Breast epithelium (tissue), 3 donors: ENCODE measurements around the gene CEP20.

Source experiments
- CTCF ChIP-seq, 3 donors: fragments of 450-650 bp; IDR thresholded peaks; one replicate each; pipeline ENCODE4 v1.5.1; 2016 to 2017; ENCODE audit warnings: antibody characterized with exemption in 3 of 3, mild to moderate bottlenecking in 3 of 3, moderate library complexity in 3 of 3
- POLR2A ChIP-seq: fragments of 450-650 bp; IDR thresholded peaks from one replicate; pipeline ENCODE4 v1.6.1; 2016; ENCODE audit warnings: antibody characterized with exemption, mild to moderate bottlenecking, moderate library complexity

- TF ChIP-seq CTCF (IDR thresholded peaks at IDR 0.05), result no peak
- TF ChIP-seq POLR2A, result no peak
Observed at GRCh38 chr16:15881794-15882379, 6.5 kb downstream of the CEP20 start.
